ENCODE measurements around the gene DHX58. TPM values are rescaled to one million over a fixed set of nuclear protein-coding genes. Genes with fewer than 3 reads are reported as not detected.

Gene DHX58
- total and polyA plus RNA-seq, 2 donors from 2014 or later = 22.1 to 27.5 TPM

GRCh38 chr17:42107597-42108576, 4.6 kb downstream of the DHX58 start:
- Histone ChIP-seq H3K4me1 (ENCODE audit: control insufficient read depth in 2 of 3, insufficient read depth in 2 of 3, low read depth in 1 of 3, low read length in 3 of 3) (peaks cover 0 to 18% (median 10%) of the 10 kb centered on the region in 3 donors), H3K36me3 (ENCODE audit: control insufficient read depth in 2 of 3, insufficient read depth in 3 of 3, low read length in 3 of 3) (peaks cover 0 to 19% (median 2%) of the 10 kb centered on the region in 3 donors), H3K9ac (ENCODE audit: low read length in 3 of 3) (no peak overlapping the region), H3K9me3 (ENCODE audit: control insufficient read depth in 2 of 3, insufficient read depth in 1 of 3, low read length in 3 of 3) (no peaks in the 10 kb centered on the region), H3K4me3 (ENCODE audit: low read length in 3 of 3) (no peak overlapping the region), H3K27me3 (ENCODE audit: control insufficient read depth, insufficient read depth, low read length) (no peaks in the 10 kb centered on the region), H3K27ac (ENCODE audit: low read depth in 2 of 2, low read length in 2 of 2) (no peak overlapping the region)
- intact Hi-C loops (cut with DNase I) = no loop called here
- no peak for TF ChIP-seq CTCF (IDR thresholded peaks at IDR 0.05; ENCODE audit: borderline replicate concordance, extremely low read depth, insufficient read depth)
- DNase-seq = peak; percentile 91 to 96 (median 93)
- FAIRE-seq = no peak

- Histone ChIP-seq H3K4me3 (ENCODE audit: low read length in 3 of 3) (no peak overlapping the region), H3K36me3 (ENCODE audit: control insufficient read depth in 2 of 3, insufficient read depth in 3 of 3, low read length in 3 of 3) (peaks cover 0 to 19% (median 3%) of the 10 kb centered on the region in 3 donors), H3K4me1 (ENCODE audit: control insufficient read depth in 2 of 3, insufficient read depth in 2 of 3, low read depth in 1 of 3, low read length in 3 of 3) (peaks cover 0 to 14% (median 8%) of the 10 kb centered on the region in 3 donors), H3K27ac (ENCODE audit: low read depth in 2 of 2, low read length in 2 of 2) (no peak overlapping the region), H3K9ac (ENCODE audit: low read length in 3 of 3) (no peak overlapping the region), H3K9me3 (ENCODE audit: control insufficient read depth in 2 of 3, insufficient read depth in 1 of 3, low read length in 3 of 3) (no peaks in the 10 kb centered on the region), H3K27me3 (ENCODE audit: control insufficient read depth, insufficient read depth, low read length) (no peaks in the 10 kb centered on the region)
- no peak for TF ChIP-seq CTCF (IDR thresholded peaks at IDR 0.05; ENCODE audit: borderline replicate concordance, extremely low read depth, insufficient read depth)
- DNase-seq (no peak), FAIRE-seq (no peak)
- intact Hi-C loops (cut with DNase I) = no loop called here
These were observed 5.4 kb downstream of the DHX58 start for GRCh38 chr17:42107124-42107523.

GRCh38 chr17:42106009-42106408, 6.5 kb downstream of the DHX58 start:
- Histone ChIP-seq H3K9ac (ENCODE audit: low read length in 3 of 3) (no peak overlapping the region), H3K36me3 (ENCODE audit: control insufficient read depth in 2 of 3, insufficient read depth in 3 of 3, low read length in 3 of 3) (peaks cover 0 to 19% (median 3%) of the 10 kb centered on the region in 3 donors), H3K27me3 (ENCODE audit: control insufficient read depth, insufficient read depth, low read length) (no peaks in the 10 kb centered on the region), H3K4me3 (ENCODE audit: low read length in 3 of 3) (no peak overlapping the region), H3K4me1 (ENCODE audit: control insufficient read depth in 2 of 3, insufficient read depth in 2 of 3, low read depth in 1 of 3, low read length in 3 of 3) (peaks cover 0 to 4% (median 0%) of the 10 kb centered on the region in 3 donors), H3K27ac (ENCODE audit: low read depth in 2 of 2, low read length in 2 of 2) (no peak overlapping the region), H3K9me3 (ENCODE audit: control insufficient read depth in 2 of 3, insufficient read depth in 1 of 3, low read length in 3 of 3) (no peaks in the 10 kb centered on the region)
- intact Hi-C loops (cut with DNase I) = no loop called here
- no peak for TF ChIP-seq CTCF (IDR thresholded peaks at IDR 0.05; ENCODE audit: borderline replicate concordance, extremely low read depth, insufficient read depth)
- FAIRE-seq = no peak
- no peak for DNase-seq
